ENCODE data around the gene ZSWIM3. TPM values are rescaled to one million over a fixed set of nuclear protein-coding genes. Genes with fewer than 3 reads are reported as not detected.

Gene ZSWIM3
- total and polyA plus RNA-seq, 2 donors (not counting 3 experiments of a cell fraction or from before 2014, with no cell fraction given) = 3.8 to 4.4 TPM

DNA sequence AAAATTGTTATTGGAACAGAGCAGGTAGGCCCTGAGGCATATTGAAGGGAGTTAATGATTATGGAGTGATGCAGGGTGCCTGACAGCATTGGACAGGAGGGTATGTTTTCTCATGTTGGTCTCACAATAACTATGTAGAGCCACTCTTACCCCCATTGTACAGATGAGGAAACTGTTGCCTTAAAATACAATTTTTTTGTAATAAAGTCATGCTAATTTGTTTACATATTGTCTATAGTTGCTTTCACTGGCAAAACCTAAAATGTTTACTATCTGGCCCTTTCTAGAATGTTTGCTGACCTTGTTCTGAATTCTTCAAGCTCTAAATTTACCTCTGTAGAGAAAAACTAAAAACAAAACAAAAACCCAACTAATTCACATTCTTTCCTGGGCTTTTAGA lies 5.9 kb upstream of the ZSWIM3 start:
- Histone ChIP-seq H3K4me2 (ENCODE audit: insufficient read depth, low read length) (no peak overlapping the region), H3K79me2 (ENCODE audit: control insufficient read depth, insufficient read depth, low read length) (peaks cover 6% of the 10 kb centered on the region), H3K27ac (ENCODE audit: insufficient read depth, low read depth, low read length) (no peak overlapping the region), H3K4me3 (replicated peaks in 1 of 3; ENCODE audit: insufficient read depth in 1 of 3, low read depth in 1 of 3, low read length in 3 of 3) (no peak overlapping the region), H4K20me1 (replicated peaks; ENCODE audit: control insufficient read depth, extremely low read depth, insufficient read depth, low read length) (no peaks in the 10 kb centered on the region), H3K36me3 (ENCODE audit: control insufficient read depth in 2 of 2, extremely low read depth in 1 of 2, insufficient read depth in 2 of 2, low read length in 2 of 2) (peaks cover 0 to 8% of the 10 kb centered on the region in 2 experiments), H3K4me1 (ENCODE audit: control insufficient read depth, extremely low read depth, insufficient read depth, low read length) (peaks cover 3% of the 10 kb centered on the region), H3K9me1 (replicated peaks; ENCODE audit: control insufficient read depth, extremely low read depth, insufficient read depth, low read length) (no peaks in the 10 kb centered on the region), H3K9me3 (replicated peaks; ENCODE audit: control insufficient read depth, insufficient read depth, low read length) (no peaks in the 10 kb centered on the region), H3K27me3 (ENCODE audit: control insufficient read depth in 2 of 2, insufficient read depth in 2 of 2, low read length in 2 of 2) (no peaks in the 10 kb centered on the region), H2AFZ (ENCODE audit: low read depth, low read length) (no peak overlapping the region), H3K9ac (replicated peaks; ENCODE audit: extremely low read depth, insufficient read depth, low read length) (no peak overlapping the region)
- DNase-seq (ENCODE audit: low read depth, low spot score) (no peak), FAIRE-seq (no peak)
- ChIA-PET CTCF (interaction anchor here (1.0 to 1.4 kb wide), 2 partner anchors 17 to 39 kb away, joined by 3 to 5 read pairs; no protein-coding TSS in a partner anchor), POLR2A (no interaction called here)
- dilution Hi-C loops (cut with MboI; ENCODE audit: extremely low pct_ligation_motif_present, low sequenced_read_pairs) (no loop called here), intact Hi-C loops (cut with micrococcal nuclease) (no loop called here)
- TF ChIP-seq MYC (IDR thresholded peaks at IDR 0.05; ENCODE audit: low read depth, low read length) = no peak
- no peak for TF ChIP-seq EZH2 (IDR thresholded peaks at IDR 0.05; ENCODE audit: borderline replicate concordance, low read depth, low read length, severe bottlenecking)
- no peak for TF ChIP-seq POLR2A (IDR thresholded peaks at IDR 0.05; ENCODE audit: low read depth, low read length)
- TF ChIP-seq, protein P1, sequence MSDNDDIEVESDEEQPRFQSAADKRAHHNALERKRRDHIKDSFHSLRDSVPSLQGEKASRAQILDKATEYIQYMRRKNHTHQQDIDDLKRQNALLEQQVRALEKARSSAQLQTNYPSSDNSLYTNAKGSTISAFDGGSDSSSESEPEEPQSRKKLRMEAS (IDR thresholded peaks at IDR 0.05; ENCODE audit: insufficient read depth, insufficient read length) = no peak
- TF ChIP-seq POLR2AphosphoS5 (IDR thresholded peaks at IDR 0.05; ENCODE audit: insufficient read depth, low read depth, low read length) = no peak
- TF ChIP-seq JUN (IDR thresholded peaks at IDR 0.05; ENCODE audit: borderline replicate concordance, insufficient read depth, insufficient read length, low read depth) = no peak
- no peak for TF ChIP-seq FOS (IDR thresholded peaks at IDR 0.05; ENCODE audit: borderline replicate concordance, insufficient read depth, low read length)
- no peak for TF ChIP-seq GATA2 (IDR thresholded peaks at IDR 0.05; ENCODE audit: insufficient read depth, insufficient read length, low read depth, low read length)
- TF ChIP-seq, protein P2, sequence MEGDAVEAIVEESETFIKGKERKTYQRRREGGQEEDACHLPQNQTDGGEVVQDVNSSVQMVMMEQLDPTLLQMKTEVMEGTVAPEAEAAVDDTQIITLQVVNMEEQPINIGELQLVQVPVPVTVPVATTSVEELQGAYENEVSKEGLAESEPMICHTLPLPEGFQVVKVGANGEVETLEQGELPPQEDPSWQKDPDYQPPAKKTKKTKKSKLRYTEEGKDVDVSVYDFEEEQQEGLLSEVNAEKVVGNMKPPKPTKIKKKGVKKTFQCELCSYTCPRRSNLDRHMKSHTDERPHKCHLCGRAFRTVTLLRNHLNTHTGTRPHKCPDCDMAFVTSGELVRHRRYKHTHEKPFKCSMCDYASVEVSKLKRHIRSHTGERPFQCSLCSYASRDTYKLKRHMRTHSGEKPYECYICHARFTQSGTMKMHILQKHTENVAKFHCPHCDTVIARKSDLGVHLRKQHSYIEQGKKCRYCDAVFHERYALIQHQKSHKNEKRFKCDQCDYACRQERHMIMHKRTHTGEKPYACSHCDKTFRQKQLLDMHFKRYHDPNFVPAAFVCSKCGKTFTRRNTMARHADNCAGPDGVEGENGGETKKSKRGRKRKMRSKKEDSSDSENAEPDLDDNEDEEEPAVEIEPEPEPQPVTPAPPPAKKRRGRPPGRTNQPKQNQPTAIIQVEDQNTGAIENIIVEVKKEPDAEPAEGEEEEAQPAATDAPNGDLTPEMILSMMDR (IDR thresholded peaks at IDR 0.05; ENCODE audit: extremely low read depth in 1 of 2, insufficient read depth in 1 of 2, low read depth in 1 of 2, low read length in 2 of 2) = no peak
- no TSS peak for BruUV-seq (replicated peaks)
